GM19193 (cell line): ENCODE data around the gene TRABD.

ENCODE experiments used
- POLR2A ChIP-seq: IDR thresholded peaks from 4 replicates; pipeline ENCODE4 v1.6.1; 2011; ENCODE audit not compliant: insufficient read depth, insufficient read length; ENCODE audit errors: extremely low read depth

The TRABD gene

DNA sequence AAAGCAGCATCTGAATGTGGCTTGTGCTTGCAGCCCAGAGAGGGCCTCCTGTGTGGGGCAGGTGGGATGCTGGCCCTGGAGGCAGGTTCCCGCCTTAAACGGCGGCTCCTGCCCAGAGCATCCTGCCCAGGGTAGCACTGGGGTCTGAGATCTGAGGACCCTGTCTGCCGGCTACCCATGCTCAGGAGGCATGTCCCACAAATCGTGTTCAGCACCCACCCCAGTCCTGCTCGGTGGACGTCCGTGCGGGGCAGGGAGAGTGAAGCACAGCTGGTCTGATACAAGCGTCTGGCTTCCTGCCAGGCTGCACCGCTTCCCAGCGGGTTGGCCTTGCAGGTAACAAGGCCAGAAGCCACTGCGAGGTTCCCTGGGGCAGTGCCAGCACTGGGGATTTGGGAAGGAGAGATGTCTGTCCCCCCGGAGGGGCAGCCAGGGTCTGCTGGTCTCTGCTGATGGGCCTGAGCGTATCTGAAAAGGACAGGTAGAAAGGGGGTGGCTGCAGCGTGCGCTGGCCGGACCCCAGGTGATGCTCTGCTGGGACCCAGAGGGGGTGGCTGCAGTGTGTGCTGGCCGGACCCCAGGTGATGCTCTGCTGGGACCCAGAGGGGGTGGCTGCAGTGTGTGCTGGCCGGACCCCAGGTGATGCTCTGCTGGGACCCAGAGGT lies 3.6 kb downstream of the TRABD start:
- no peak for TF ChIP-seq POLR2A

DNA sequence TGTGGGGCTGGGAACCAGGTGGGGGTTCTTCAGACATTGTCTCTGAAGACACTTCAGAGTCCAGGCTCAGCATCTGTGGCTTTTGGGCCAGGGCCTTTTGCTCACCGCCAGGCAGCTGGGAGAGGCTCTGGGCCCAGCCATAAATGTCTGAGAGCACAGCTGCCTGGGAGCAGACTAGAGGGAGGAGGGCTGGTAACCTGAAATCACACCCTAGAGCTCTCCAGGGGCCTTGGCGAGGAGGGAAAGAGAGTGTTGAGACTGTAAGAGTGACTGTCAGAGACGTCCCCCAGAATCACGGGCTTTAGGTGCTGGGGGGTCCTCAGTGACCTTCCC lies 4.1 kb downstream of the TRABD start:
- TF ChIP-seq POLR2A = no peak

DNA sequence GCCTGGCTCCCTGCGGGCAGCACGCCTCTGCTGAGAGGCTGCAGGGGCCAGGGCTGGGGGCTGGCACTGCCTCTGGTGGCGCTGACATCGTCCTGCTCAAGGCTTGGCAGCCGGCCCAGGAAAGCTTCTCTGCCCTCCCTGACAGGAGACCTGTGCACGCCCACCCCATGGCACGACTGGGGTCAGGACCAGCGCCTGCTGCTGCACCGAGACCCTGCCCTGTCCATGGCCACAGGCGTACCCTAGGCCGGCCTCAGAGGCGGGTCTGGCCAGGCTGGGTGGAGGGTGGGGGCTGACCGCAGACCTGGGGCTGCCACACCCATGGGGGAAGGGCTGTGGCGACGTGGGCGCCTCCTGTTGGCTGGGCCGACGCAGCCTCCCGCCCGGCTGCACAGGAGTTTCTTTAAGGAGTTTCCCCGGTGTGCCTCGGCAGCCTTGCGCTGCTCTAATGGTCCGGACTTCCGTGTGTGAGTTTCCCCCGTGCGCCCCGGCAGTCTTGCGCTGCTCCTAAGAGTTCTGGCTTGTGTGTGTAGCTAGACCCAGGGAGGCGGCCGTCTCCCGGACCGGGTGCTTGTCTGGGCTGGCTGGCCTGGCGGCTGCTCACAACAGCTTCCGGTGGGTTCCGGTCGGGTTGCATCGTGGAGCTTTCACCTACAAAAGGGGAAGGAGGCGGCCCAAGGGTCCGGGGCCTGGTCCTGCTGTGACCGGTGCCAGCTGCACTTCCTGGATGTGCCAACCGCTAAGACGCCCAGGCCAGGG lies 4.6 kb downstream of the TRABD start:
- peak; percentile 82 for TF ChIP-seq POLR2A

GRCh38 chr22:50190941-50191741 lies 5.4 kb downstream of the TRABD start:
- no peak for TF ChIP-seq POLR2A

GRCh38 chr22:50192436-50193204 lies 6.9 kb downstream of the TRABD start:
- TF ChIP-seq POLR2A = no peak

GRCh38 chr22:50193621-50194020 lies 7.9 kb downstream of the TRABD start:
- TF ChIP-seq POLR2A = no peak

- no peak for TF ChIP-seq POLR2A
Measured at GRCh38 chr22:50194037-50194805, 8.5 kb downstream of the TRABD start.

GRCh38 chr22:50196256-50196655 lies 10.5 kb downstream of the TRABD start:
- no peak for TF ChIP-seq POLR2A

DNA sequence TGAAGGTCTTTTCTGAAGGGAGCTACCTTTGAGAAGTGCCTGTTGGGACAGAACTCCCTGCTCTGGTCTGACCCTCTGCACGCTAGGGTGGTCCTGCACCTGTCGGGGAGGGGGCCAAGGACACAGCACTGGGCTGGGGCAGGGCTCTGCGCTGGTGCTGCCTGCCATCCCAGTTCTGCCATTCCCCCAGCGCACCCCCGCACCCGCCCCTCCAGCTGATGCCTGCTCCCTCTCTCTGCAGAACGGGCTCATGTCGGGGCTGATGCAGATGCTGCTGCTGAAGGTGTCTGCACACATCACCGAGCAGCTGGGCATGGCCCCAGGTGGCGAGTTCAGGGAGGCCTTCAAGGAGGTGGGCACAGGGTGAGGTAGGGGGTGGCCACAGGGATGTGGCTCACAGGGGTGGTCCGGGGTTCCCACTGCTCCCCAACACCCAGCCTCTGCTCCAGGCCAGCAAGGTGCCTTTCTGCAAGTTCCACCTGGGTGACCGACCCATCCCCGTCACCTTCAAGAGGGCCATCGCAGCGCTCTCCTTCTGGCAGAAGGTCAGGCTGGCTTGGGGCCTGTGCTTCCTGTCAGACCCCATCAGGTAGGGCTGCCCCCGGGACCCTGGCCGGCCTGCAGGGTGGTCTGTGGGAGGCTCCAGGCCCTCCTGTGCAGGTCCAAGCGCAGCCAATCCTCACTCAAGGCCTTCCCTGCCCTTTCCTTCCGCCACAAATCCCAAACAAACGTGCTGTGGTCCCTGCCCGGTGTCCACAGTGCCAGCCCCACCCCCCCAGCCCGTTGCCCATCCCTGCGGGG lies 11.5 kb downstream of the TRABD start:
- TF ChIP-seq POLR2A = no peak

GRCh38 chr22:50197856-50198623 lies 12.3 kb downstream of the TRABD start:
- no peak for TF ChIP-seq POLR2A

- no peak for TF ChIP-seq POLR2A
Measured at GRCh38 chr22:50198624-50199017, 12.9 kb downstream of the TRABD start.

DNA sequence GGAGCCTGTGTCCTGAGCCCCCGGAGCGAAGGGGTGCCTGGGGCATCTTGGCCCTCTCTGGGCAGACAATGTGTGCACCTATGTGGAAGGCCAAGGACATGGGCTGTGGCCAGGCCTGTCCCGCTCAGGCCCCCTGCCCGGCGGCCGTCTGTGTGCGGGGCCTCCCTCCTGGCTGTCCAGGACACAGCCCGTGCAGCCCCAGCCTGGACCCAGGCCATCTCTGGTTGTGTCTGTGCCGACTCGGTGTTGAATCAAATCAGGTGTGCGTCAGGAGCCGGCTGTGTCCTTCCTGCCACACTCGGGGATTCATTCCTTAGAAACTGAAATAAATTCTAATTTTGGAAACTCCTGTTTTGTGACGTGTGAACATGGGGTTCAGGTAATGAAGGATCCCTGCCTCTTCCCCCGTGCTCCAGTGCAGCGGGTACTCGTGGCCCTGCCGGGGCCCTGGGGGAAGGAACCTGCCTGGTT lies 13.6 kb downstream of the TRABD start:
- TF ChIP-seq POLR2A = no peak

DNA sequence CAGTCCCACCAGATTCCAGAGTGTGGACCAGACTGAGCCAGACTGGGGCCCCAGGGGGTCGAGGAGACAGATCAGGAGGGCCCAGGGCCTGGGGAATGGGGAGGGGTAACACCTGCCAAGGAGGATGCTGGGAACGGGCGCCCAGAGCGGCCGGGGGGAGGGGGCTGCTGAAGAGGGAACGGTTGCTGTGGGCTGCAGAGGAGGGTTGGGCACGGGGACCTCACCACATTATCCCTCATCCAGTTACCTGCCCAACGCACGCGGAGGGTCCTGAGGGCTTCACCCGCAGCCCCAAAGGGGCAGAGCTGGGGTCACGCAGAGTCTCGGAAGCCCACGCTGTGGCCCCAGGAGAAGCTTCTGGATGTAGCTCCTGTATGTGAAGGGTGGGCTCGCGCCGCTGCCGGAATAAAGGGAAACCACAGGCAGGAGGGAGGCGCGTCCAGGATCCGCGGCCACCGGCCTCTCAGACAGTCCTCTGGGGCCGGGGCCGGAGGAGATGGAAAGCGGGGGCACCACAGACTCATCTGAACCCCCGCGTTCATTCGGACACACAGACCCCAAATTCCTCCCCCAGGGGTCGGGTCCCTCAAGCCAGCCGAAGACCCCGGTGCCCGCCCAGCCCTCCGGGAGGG lies 14.2 kb downstream of the TRABD start:
- peak; percentile 24 for TF ChIP-seq POLR2A
